GM21423 (cell line): ENCODE measurements around the gene LRRTM2.
"Not testable (repeated sequence)": the region's sequence is repeated elsewhere in the genome, so short reads cannot be mapped to it uniquely, and the experiment has no call there.

Experiments used
- ATAC-seq: cut with Tn5 transposase; IDR thresholded peaks from one replicate; pipeline ENCODE4 v1.9.1; 2021; ENCODE audit warnings: mild to moderate bottlenecking, moderate library complexity; ENCODE audit not compliant: unreplicated experiment

Gene LRRTM2

GRCh38 chr5:138843316-138844124, 31.6 kb downstream of the LRRTM2 start:
- ATAC-seq, result no peak

GRCh38 chr5:138841531-138841930, 33.6 kb downstream of the LRRTM2 start:
- no peak for ATAC-seq

GRCh38 chr5:138840103-138840502, 35.0 kb downstream of the LRRTM2 start:
- ATAC-seq, result no peak

- ATAC-seq, result no peak
These were observed 38.0 kb downstream of the LRRTM2 start for GRCh38 chr5:138837160-138837559.

- ATAC-seq, result not testable (repeated sequence)
These were observed 40.3 kb downstream of the LRRTM2 start for GRCh38 chr5:138834853-138835252.

- ATAC-seq, result no peak
These were observed 41.2 kb downstream of the LRRTM2 start for GRCh38 chr5:138833726-138834480.

GRCh38 chr5:138833080-138833479, 42.1 kb downstream of the LRRTM2 start:
- ATAC-seq, result no peak

- ATAC-seq, result no peak
These were observed 42.9 kb downstream of the LRRTM2 start for GRCh38 chr5:138832218-138832617.

- ATAC-seq, result no peak
These were observed 43.4 kb downstream of the LRRTM2 start for GRCh38 chr5:138831703-138832102.

GRCh38 chr5:138829341-138829740, 45.8 kb downstream of the LRRTM2 start:
- no peak for ATAC-seq

GRCh38 chr5:138828556-138828955, 46.6 kb downstream of the LRRTM2 start:
- ATAC-seq, result no peak

GRCh38 chr5:138824924-138825863, 49.9 kb downstream of the LRRTM2 start:
- ATAC-seq, result no peak

GRCh38 chr5:138824516-138824915, 50.6 kb downstream of the LRRTM2 start:
- no peak for ATAC-seq

- ATAC-seq, result no peak
These were observed 54.4 kb downstream of the LRRTM2 start for GRCh38 chr5:138820695-138821094.

- no peak for ATAC-seq
These were observed 56.1 kb downstream of the LRRTM2 start for GRCh38 chr5:138819081-138819480.
